DMS153 treated with DMSO at 0.1 percent for 48 hours (cell line): ENCODE results near the gene USP24.
A peak's percentile ranks its signal among the peaks of the same experiment; 100 is the strongest.

Source experiments
- DNase-seq: peaks from one replicate; lab custom pipeline; 2025; ENCODE audit not compliant: unreplicated experiment; lab: John Stamatoyannopoulos, UW

The USP24 gene

GRCh38 chr1:55215194-55216021 lies at the start of gene USP24:
Gene USP24 (minus strand): TSS chr1:55215364. CDS start chr1:55215113, 251 bp downstream.
- DNase-seq, result peak; percentile 67

- DNase-seq, result no peak
These were observed 47.7 kb upstream of the USP24 start for GRCh38 chr1:55262822-55263221.

- no peak for DNase-seq
These were observed 44.9 kb upstream of the USP24 start for GRCh38 chr1:55259911-55260609.

GRCh38 chr1:55257958-55258357 lies 42.8 kb upstream of the USP24 start:
- no peak for DNase-seq

- no peak for DNase-seq
These were observed 40.7 kb upstream of the USP24 start for GRCh38 chr1:55255901-55256300.

GRCh38 chr1:55252942-55253589 lies 37.9 kb upstream of the USP24 start:
- DNase-seq, result no peak

- DNase-seq, result no peak
These were observed 35.4 kb upstream of the USP24 start for GRCh38 chr1:55250399-55251075.

- no peak for DNase-seq
These were observed 34.7 kb upstream of the USP24 start for GRCh38 chr1:55249646-55250398.

- no peak for DNase-seq
These were observed 31.7 kb upstream of the USP24 start for GRCh38 chr1:55246896-55247295.

GRCh38 chr1:55246331-55246730 lies 31.2 kb upstream of the USP24 start:
- DNase-seq, result no peak

GRCh38 chr1:55245781-55246180 lies 30.6 kb upstream of the USP24 start:
- DNase-seq, result no peak

GRCh38 chr1:55244476-55245099 lies 29.4 kb upstream of the USP24 start:
- DNase-seq, result no peak

- no peak for DNase-seq
These were observed 28.5 kb upstream of the USP24 start for GRCh38 chr1:55243655-55244054.

GRCh38 chr1:55239548-55239947 lies 24.4 kb upstream of the USP24 start:
- DNase-seq, result no peak

- no peak for DNase-seq
These were observed 20.6 kb upstream of the USP24 start for GRCh38 chr1:55235722-55236121.

- no peak for DNase-seq
These were observed 18.9 kb upstream of the USP24 start for GRCh38 chr1:55234016-55234415.

- DNase-seq, result no peak
These were observed 18.1 kb upstream of the USP24 start for GRCh38 chr1:55233145-55233777.

GRCh38 chr1:55232448-55233144 lies 17.4 kb upstream of the USP24 start:
- DNase-seq, result no peak

- DNase-seq, result no peak
These were observed 16.6 kb upstream of the USP24 start for GRCh38 chr1:55231745-55232144.
